HG03025 (cell line): ENCODE data around the gene CSK.

Experiments used
- ATAC-seq: cut with Tn5 transposase; IDR thresholded peaks from one replicate; pipeline ENCODE4 v1.9.1; 2021; ENCODE audit warnings: mild to moderate bottlenecking, moderate library complexity; ENCODE audit not compliant: unreplicated experiment, low FRiP score

CSK gene

DNA sequence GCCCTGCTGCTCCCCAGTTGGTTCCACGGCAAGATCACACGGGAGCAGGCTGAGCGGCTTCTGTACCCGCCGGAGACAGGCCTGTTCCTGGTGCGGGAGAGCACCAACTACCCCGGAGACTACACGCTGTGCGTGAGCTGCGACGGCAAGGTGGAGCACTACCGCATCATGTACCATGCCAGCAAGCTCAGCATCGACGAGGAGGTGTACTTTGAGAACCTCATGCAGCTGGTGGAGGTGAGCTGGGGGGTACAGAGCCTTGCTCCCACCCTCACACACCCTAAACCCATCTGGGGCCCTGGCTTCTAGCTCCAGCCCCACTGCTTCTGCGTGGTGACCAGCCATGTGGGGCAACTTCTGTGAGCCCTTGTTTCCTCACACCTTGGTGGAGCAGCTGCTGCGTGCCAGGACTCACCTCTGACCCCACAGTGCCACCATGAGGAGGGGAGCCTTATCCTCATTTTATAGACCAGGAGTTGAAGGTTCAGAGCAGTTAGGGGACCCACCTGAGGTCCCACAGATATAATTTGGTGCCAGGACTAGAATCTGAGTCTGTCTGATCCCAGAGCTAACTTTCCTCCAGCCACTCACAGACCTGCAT lies 17.5 kb downstream of the CSK start:
- no peak for ATAC-seq

GRCh38 chr15:74799856-74800558 lies 18.1 kb downstream of the CSK start:
- peak; percentile 57 for ATAC-seq

GRCh38 chr15:74800559-74801094 lies 18.7 kb downstream of the CSK start:
- no peak for ATAC-seq

DNA sequence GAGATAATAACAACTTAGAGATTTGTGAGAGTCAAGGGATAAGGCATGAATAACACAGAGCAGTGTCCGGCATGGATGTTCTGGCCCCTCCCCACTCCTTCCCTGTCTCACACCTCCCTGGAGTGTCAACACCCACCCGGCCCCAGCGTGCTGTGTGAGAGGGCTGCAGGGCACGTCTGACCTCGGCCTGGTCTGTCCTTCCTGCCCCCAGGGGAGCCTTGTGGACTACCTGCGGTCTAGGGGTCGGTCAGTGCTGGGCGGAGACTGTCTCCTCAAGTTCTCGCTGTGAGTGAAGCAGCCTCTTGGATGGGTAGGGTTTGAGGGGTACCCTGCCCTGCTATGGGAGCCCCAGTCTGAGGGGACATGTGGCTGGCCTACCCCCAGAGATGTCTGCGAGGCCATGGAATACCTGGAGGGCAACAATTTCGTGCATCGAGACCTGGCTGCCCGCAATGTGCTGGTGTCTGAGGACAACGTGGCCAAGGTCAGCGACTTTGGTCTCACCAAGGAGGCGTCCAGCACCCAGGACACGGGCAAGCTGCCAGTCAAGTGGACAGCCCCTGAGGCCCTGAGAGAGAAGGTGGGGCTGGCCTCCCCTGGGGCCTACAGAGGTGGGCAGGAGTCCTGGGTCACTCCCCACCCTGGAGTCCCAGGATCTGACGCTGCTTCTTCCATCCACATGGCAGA lies 19.6 kb downstream of the CSK start:
- no peak for ATAC-seq

- no peak for ATAC-seq
Observed at GRCh38 chr15:74802290-74802689, 20.4 kb downstream of the CSK start.

DNA sequence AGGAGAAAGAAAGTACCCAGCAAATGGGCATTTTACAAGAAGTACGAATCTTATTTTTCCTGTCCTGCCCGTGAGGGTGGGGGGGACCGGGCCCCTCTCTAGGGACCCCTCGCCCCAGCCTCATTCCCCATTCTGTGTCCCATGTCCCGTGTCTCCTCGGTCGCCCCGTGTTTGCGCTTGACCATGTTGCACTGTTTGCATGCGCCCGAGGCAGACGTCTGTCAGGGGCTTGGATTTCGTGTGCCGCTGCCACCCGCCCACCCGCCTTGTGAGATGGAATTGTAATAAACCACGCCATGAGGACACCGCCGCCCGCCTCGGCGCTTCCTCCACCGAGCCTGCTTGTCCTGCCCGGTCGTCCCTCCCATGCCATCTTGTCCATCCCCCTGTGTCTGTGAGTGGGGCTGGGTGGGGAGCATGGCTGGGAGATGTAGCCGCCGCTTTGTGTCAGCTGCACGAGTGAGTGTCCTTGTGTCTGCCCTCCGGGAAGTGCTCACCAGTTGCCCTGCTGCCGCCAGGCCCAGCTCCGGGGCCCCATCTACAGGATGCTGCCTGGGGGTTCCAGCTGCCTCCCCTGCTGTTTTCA lies 21.1 kb downstream of the CSK start:
- no peak for ATAC-seq

GRCh38 chr15:74804935-74805334 lies 23.1 kb downstream of the CSK start:
- ATAC-seq, result no peak

DNA sequence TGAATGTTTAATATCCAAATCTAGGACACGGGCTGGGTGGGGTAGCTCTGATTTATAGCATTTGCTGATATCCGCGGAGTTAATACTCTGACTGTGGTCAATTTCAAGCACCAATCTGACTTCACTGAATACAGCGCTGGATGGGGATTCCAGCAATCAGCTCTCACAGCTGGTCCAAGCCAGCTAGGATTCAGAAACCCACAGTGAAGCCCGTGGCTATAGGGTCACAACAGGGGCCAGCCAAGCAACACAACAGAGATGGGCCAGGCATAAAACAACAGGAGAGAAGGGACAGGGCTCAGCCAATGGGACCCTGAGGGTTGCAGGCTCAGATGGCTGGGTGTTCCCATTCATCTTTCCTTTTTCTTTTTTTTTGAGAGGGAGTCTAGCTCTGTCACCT lies 25.4 kb downstream of the CSK start:
- no peak for ATAC-seq

DNA sequence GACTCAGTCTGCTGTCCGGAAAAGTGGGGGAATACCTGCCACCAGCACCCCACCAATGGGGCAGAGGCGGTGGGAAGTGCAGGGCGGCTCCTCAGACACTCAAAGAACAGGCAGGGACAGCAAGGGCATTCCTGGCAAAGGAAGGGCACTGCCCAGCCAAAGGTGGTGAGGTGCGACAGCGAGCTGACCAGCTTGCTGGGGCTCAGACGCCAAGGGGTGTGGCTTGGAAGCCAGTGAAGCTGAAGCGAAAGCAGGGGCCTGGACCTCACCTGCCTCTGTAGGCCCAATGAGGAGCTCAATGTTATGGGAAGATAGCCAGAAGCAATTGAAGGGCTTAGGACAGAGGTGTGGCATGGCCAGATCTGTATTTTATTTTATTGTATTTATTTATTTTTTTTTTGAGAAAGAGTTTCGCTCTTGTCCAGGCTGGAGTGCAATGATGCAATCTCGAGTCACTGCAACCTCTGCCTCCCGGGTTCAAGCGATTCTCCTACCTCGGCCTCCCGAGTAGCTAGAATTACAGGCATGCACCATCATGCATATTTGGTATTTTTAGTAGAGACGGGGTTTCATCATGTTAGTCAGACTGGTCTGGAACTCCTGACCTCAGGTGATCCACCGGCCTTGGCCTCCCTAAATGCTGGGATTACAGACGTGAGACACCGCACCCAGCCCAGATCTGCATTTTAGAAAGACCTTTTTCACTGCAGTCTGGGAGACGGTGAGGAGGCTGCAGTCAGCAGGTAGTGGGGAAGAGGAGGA lies 26.4 kb downstream of the CSK start:
- ATAC-seq, result no peak

DNA sequence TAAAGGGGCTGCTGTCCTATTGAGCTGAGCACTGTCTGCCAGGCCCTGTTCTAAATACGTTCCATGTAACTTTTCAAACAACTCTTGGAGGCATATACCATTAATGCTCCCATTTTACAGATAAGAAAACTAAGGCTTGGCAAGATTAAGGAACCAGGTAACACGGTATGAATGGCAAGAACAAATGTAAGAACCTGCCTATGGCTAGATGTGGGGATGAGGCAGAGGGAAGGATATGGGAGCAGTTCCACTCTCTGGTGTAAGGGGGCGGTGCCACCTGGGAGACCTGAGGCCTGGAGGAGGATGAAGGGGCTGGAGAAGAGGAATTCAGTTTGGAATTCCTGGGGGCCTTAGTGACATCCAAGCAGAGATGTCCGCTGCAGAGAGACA lies 27.0 kb downstream of the CSK start:
- no peak for ATAC-seq

- ATAC-seq, result no peak
Observed at GRCh38 chr15:74809242-74809641, 27.4 kb downstream of the CSK start.

- ATAC-seq, result no peak
Observed at GRCh38 chr15:74809956-74810355, 28.1 kb downstream of the CSK start.

GRCh38 chr15:74812533-74812932 lies 30.7 kb downstream of the CSK start, which contains the start of gene LMAN1L:
TSS of gene LMAN1L (plus strand) at chr15:74812835. CDS start at chr15:74812855, 20 bp downstream.
- ATAC-seq, result no peak

DNA sequence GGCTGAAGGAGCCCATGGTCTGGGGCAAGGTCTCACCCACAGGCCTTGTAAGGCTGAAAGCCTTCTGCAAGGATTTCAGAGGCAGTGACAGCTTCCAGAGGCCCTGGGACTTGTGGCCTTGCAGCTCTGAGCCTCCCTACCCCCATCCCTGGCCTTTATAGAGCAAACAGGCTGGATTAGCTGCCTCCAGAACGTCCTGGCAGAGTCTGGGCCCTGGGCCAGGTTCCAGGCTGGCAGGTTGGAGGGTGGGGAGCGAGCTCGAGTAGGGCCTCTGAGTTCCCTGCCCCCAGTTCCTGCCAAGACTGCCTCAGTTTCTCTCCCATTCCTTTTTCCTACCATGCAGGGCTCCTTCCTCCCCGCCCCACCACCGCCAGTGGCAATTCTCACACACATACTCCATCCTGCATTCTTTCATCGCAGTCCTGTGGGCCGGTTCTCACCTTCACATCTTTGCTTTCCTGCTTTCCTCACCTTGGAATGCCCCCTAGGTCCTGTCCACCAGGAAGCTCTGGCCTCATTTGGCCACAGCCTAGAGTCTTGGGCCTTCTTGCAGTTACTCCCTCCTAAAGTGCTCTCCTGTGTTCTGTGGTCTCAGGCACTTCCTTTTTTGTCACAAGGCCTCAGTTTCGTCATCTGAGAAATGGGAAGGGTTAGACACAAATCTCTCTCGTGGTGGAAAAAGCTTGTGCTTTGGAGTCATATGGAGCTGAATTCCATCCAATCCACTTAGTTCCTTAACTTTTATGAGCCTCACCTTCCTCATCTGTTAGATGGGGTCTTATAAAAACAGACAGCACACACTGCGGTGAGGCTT lies 33.4 kb downstream of the CSK start:
- no peak for ATAC-seq

GRCh38 chr15:74815961-74816360 lies 34.1 kb downstream of the CSK start:
- no peak for ATAC-seq

DNA sequence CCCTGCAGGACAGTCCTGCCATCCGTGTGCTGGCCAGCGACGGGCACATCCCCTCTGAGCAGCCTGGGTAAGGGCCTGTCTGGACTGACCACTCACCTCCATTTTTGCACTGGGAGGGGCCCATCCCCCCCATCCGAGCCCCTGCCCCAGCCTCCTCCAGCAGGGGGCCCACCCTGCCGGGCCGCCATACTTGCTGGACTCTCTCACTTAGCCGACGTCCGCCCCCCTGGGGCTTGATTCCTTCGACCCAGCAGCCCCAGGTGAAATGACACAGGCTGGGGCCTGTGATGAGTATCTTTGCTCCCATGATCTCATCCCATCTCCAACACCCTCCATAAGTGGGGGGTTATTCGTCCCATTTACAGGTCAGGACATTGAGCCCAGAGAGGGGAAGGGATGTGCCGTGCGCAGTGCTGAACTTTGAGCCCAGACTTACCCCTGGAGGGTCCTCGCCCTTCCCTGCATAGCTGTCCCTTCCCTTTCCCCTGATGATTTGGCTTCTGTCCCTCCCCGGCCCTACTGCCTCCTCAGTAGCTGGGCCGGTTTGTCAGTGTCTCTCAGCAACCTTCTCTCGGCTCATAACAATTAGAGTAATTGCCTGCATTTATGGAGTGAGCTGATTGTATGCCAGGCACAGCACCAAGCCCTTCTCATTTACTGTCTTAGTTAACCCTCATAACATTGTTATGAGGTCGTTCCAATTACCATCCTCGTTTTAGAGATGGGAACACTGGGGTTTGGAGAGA lies 34.9 kb downstream of the CSK start:
- ATAC-seq, result no peak

- ATAC-seq, result no peak
Observed at GRCh38 chr15:74817370-74817737, 35.5 kb downstream of the CSK start.

DNA sequence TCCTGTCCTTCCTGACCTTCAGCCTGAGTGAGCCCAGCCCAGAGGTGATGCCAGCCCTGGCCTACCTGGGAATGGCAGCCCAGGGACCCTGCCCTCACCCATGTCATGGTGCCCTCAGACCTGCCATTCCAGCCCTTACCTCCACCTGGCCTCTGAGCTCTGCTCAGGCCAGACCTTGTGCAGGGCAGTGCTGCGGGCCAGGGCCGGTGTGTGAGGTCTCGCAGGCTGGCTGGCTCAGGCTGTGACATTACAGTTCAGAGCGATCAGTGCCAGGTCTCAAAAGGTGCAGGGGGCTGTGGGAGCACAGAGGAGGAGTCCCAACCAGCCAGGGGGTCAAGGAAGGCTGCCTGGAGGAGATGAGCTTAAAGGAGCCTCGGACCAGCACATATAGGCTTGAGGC lies 38.2 kb downstream of the CSK start:
- ATAC-seq, result no peak
